Measurements from ENCODE around the gene DST.

Gene DST

DNA sequence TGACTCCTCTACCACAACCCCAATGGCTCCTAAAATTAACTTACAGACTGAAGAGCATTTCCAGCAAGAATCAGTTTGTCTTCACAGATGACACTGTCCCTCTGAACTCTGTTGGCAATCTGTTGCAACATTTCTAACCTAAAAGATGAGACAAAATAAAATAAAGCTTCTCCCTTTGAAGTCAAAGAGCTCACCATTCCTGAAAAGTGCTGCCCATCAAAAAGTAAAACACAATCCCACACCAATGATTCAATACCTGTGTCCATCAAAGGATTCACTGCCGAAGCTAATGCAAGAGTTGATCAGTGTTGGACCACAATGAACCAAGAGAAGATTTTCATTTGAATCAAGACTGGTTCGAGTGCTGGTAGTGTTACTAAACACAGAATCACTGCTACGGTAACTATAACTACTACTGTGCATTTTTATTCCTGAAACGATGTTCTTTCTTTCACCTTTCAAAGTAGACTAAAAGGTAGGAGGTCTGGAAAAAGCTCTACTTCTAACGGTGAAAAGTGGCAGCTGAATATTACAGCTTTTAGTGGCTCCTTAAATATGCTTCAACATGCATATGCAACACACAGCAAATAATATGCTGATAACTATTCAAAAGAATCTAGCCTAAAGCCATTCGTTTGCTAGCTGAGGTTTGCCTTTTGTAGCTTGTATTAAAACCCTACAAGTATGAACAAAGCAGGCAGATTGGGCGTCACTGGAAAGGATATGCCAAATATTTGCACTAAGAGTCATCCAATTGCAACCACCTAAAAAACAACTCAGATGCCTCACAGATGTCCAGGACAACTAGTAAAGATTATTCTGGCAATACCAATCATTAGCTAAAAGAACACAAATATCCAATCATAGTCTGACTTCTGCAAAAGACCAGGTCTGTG lies at the start of gene DST:
Gene DST, minus strand, starts transcription at position 524 of the 896 bp plus-strand sequence.
- Mint-ChIP-seq H3K36me3 (no peaks in the 10 kb centered on the region), H3K9me3 (no peaks in the 10 kb centered on the region), H3K27me3 (no peaks in the 10 kb centered on the region), H3K4me1 (no peaks in the 10 kb centered on the region), H3K4me3 (no peak within 1 kb of the TSS), H3K27ac (no peak within 1 kb of the TSS)

DNA sequence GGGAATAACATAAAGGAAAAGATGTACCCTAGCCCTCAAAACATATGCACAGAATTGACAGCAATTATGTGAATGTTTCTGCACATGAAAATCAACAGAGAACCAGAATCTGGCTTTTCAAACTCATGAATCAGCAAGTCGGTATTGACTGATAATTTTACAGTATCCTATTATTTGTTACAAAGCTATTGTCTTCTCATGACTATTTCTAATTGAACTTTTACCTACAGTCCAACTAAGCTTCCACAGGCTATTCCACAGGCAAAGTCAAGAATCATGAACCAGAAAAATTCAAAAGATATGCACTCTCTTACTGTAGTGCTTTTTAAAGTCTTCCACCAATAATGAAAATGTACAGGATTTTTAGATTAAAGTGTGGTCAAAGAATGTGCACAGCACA lies 49.1 kb upstream of the DST start:
- no peaks in the 10 kb centered on the region for H3K4me1 Mint-ChIP-seq
- H3K9me3 Mint-ChIP-seq, result no peaks in the 10 kb centered on the region
- no peaks in the 10 kb centered on the region for H3K36me3 Mint-ChIP-seq
- H3K27ac Mint-ChIP-seq, result no peak overlapping the region
- H3K4me3 Mint-ChIP-seq, result no peak overlapping the region
- H3K27me3 Mint-ChIP-seq, result peaks cover 1% of the 10 kb centered on the region

DNA sequence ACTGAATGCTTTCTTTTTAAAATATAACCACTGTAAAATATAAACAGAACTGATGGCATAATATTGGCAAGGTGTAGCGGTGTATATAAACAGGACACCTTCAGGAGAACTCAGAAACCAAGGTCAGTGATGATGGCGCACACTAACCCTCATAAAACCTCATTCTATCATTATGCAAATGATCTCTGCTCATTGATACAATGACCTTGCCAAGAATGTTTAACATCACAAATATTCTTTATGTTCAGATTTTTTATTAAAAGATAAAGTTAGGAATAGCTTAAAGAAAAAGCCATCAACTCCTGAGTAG lies 48.6 kb upstream of the DST start:
- H3K27ac Mint-ChIP-seq, result no peak overlapping the region
- peaks cover 1% of the 10 kb centered on the region for H3K27me3 Mint-ChIP-seq
- H3K36me3 Mint-ChIP-seq, result no peaks in the 10 kb centered on the region

DNA sequence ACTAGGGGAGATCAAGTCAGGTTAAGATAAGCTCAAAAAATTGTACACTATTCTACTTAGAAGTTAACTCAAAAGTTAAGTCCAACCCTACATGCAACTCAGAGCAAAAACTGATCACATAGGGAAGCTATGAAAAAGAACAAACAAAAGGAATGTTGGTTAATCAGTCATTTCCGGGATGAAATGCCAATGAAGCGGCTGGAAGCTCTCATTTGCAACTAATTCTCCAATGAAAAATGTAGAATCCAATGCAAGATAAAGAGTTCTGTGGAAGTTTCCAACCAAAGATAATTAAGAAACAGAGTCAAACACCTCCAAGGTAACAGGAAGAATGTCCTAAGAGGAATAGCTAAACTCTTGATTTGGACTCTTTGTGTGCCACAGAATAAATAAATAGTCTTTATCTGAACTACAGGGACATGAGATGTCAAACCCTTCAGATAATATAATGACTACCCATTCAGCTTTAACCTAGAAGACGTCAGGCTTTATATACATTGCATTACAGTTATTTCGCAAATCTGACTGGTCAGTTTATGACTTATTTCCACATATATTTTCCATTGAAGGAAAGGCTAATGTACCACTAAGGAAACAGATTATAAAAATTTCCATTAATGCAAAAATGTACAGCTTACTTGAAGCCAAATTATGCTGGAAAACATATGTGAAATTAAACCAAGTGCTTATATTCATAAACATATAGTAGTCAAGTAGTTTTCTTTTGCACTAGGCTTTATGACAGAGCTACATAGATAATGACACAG lies 48.0 kb upstream of the DST start:
- peaks cover 1% of the 10 kb centered on the region for H3K27me3 Mint-ChIP-seq

More for the DNA sequence above, 48.6 kb upstream of the DST start:
- Mint-ChIP-seq H3K9me3 (no peaks in the 10 kb centered on the region), H3K4me3 (no peak overlapping the region), H3K4me1 (no peaks in the 10 kb centered on the region)

DNA sequence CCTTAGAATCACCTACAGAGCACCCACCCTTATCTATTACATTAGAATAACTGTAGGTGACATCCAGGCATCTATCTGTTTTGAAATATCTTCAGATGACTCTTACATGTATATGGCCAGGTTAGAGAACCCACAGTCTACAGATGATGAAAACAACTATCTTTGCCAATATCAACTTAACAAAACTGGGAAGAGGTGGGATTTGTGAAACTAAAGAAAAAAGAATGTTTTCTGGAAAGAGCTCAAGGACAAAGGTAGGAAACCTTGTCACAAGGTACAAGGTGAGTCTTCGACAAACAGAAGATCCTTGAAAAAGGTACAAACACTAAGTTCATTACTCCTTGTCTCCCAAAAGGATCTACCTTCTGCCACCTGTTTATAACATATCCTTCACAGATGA lies 47.0 kb upstream of the DST start:
- no peak overlapping the region for H3K27ac Mint-ChIP-seq
- H3K4me3 Mint-ChIP-seq, result no peak overlapping the region
- no peaks in the 10 kb centered on the region for H3K4me1 Mint-ChIP-seq
- no peaks in the 10 kb centered on the region for H3K27me3 Mint-ChIP-seq
- H3K36me3 Mint-ChIP-seq, result no peaks in the 10 kb centered on the region
- no peaks in the 10 kb centered on the region for H3K9me3 Mint-ChIP-seq

More for the DNA sequence above, 48.0 kb upstream of the DST start:
- H3K27ac Mint-ChIP-seq, result no peak overlapping the region
- H3K36me3 Mint-ChIP-seq, result no peaks in the 10 kb centered on the region
- H3K4me3 Mint-ChIP-seq, result no peak overlapping the region
- no peaks in the 10 kb centered on the region for H3K4me1 Mint-ChIP-seq
- no peaks in the 10 kb centered on the region for H3K9me3 Mint-ChIP-seq

DNA sequence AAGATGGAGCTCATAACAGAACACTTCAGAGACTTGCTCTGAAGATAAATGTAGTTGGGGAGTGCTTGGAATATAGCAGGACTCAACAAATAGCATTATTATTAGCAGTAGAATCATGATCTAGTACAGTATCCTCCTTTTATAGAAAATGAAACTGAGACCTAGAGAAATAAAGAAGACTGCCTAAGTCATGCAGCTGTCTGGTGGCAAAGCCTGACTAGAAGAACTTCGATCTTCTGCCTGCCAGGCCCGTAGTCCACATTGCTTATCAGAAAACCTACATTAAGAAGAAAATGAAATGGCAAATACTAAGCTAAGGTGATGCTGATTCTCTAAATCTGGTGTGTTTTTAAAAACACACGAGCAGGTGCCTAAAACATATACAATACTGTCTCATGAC lies 46.4 kb upstream of the DST start:
- H3K36me3 Mint-ChIP-seq, result no peaks in the 10 kb centered on the region
- no peaks in the 10 kb centered on the region for H3K27me3 Mint-ChIP-seq
- no peak overlapping the region for H3K4me3 Mint-ChIP-seq
- H3K4me1 Mint-ChIP-seq, result no peaks in the 10 kb centered on the region
- no peaks in the 10 kb centered on the region for H3K9me3 Mint-ChIP-seq
- no peak overlapping the region for H3K27ac Mint-ChIP-seq

DNA sequence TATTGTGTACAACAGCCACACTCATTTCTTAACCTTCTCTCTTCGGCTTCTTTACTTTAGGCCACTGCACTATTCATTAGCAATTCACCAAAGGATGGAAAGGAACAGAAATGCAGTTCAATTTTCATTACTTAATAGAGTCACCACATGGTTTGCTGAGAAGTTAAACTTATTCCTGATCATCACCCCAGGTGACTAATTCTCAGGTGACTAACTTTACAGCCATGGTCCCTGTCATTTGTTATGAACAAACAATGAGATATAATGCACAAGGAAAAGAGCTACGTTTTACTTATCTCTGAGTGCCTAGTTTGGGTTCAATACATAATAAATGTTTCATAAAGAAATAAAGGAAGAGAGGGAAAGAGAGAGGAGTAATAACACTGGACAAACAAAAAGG lies 45.8 kb upstream of the DST start:
- Mint-ChIP-seq H3K9me3 (no peaks in the 10 kb centered on the region), H3K27ac (no peak overlapping the region), H3K4me1 (no peaks in the 10 kb centered on the region), H3K36me3 (no peaks in the 10 kb centered on the region), H3K27me3 (no peaks in the 10 kb centered on the region), H3K4me3 (no peak overlapping the region)

DNA sequence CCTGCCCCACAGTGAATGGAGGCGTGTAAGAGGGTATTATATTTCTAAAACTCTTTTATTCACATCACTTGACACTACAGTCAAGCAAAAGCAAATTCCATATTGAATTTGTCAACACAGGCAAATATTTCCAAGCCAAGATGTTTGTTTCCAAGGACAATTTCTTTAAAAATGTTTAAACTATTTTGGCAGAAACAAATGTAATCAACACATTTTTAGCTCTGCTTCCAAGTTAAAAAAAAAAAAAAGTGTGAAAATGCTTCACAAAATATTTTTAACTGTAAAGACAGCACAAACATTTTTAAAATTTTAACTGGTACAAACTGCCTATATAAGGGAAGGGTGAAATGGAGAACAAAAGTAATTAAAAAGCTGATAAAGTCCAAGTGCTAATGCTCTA lies 44.9 kb upstream of the DST start:
- H3K4me1 Mint-ChIP-seq, result no peaks in the 10 kb centered on the region
- H3K36me3 Mint-ChIP-seq, result no peaks in the 10 kb centered on the region
- no peaks in the 10 kb centered on the region for H3K27me3 Mint-ChIP-seq
- no peaks in the 10 kb centered on the region for H3K9me3 Mint-ChIP-seq
- H3K27ac Mint-ChIP-seq, result no peak overlapping the region
- no peak overlapping the region for H3K4me3 Mint-ChIP-seq

DNA sequence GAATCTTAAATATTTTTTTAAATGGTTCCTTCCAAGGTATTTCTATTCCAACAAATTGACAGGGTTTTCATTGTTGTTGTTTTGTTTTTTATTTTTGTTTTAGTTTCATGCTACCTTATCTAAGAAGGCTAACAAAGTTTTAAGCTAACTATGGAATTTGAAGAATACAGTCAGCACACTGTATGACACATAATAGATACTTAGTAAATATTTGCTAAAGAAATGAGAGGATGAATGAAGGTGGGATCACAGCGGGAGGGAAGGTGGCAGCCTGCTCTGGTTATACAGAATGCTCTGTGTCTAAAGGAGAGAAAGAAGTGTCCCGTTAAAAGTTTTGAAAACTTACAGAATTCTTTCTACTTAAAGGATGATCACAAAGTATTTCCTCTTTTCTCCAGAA lies 43.7 kb upstream of the DST start:
- no peaks in the 10 kb centered on the region for H3K4me1 Mint-ChIP-seq
- no peaks in the 10 kb centered on the region for H3K36me3 Mint-ChIP-seq
- H3K4me3 Mint-ChIP-seq, result no peak overlapping the region
- H3K27me3 Mint-ChIP-seq, result no peaks in the 10 kb centered on the region
- H3K9me3 Mint-ChIP-seq, result no peaks in the 10 kb centered on the region
- no peak overlapping the region for H3K27ac Mint-ChIP-seq

DNA sequence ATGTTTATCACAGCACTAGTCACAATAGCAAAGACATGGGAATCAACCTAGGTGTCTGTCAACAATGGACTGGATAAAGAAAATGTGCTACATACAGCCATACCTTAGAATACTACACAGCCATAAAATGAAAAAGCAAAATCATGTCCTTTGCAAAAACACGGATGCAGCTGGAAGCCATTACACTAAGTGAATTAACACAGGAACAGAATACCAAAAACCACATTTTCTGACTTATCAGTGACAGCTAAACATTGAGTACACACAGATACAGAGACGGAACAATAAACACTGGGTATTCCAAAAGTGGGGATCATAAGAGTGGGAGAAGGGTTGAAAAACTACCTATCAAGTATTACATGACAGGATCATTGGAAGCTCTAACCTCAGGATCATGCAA lies 43.3 kb upstream of the DST start:
- Mint-ChIP-seq H3K27me3 (no peaks in the 10 kb centered on the region), H3K9me3 (no peaks in the 10 kb centered on the region), H3K27ac (no peak overlapping the region), H3K4me3 (no peak overlapping the region), H3K4me1 (no peaks in the 10 kb centered on the region), H3K36me3 (no peaks in the 10 kb centered on the region)

DNA sequence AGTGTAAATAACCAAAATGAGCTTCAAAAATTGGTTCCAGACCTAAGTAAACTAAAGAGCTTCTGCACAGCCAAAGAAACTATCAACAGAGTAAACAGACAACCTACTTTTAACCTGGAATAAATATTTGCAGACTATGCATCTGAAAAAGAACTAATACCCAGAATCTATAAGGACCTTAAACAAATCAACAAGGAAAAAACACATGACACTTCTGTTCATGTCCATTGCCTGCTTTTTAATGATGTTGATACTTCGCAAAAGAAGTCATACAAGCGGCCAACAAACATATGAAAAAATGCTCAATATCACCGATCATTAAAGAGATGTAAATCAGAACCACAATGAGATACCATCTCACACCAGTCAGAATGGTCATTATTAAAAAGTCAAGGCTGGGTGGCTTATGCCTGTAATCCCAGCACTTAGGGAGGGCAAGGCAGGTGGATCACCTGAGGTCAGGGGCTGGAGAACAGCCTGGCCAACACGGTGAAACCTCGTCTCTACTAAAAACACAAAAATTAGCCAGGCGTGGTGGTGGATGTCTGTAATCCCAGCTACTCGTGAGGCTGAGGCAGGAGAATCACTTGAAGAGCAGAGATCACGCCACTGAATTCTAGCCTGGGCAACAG lies 42.5 kb upstream of the DST start:
- H3K4me1 Mint-ChIP-seq, result no peaks in the 10 kb centered on the region
- H3K36me3 Mint-ChIP-seq, result no peaks in the 10 kb centered on the region
- no peak overlapping the region for H3K4me3 Mint-ChIP-seq
- no peak overlapping the region for H3K27ac Mint-ChIP-seq
- no peaks in the 10 kb centered on the region for H3K9me3 Mint-ChIP-seq
- H3K27me3 Mint-ChIP-seq, result no peaks in the 10 kb centered on the region

DNA sequence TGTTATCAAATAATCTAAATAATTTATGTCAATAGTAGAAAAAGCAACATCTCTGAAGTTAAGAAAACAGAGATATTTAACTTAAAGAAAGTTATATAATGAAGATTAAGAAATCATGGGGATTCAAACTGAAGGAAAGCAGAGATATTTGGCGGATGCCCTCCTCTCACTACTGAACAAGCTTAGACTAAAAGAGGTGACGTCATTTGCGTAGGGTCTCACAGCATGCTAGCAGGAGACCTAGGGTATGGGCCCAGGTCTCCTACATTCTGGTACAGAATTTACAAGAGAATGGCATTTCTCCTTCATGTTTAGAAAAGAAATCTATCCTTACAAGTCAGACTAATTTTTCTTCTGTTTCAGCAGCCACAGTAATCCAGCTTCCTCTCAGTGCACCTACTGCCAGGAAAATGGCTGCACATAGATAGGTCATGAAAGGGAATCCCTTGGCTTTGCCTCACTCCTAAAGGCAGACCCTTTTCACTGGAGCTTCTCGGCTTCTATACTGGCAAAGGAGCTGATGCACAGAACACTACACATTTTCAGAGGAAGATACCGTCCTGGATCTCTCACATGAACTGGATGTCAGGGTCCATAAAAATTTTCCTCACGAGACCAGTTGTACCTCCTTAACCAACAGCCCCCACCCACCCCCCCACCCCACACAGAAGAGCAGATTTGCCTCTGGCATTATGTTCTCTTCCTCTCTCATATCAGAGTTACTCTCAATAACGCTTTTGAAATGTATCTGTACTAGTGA lies 41.8 kb upstream of the DST start:
- Mint-ChIP-seq H3K27ac (no peak overlapping the region), H3K4me1 (no peaks in the 10 kb centered on the region), H3K27me3 (no peaks in the 10 kb centered on the region), H3K4me3 (no peak overlapping the region), H3K36me3 (no peaks in the 10 kb centered on the region), H3K9me3 (no peaks in the 10 kb centered on the region)

DNA sequence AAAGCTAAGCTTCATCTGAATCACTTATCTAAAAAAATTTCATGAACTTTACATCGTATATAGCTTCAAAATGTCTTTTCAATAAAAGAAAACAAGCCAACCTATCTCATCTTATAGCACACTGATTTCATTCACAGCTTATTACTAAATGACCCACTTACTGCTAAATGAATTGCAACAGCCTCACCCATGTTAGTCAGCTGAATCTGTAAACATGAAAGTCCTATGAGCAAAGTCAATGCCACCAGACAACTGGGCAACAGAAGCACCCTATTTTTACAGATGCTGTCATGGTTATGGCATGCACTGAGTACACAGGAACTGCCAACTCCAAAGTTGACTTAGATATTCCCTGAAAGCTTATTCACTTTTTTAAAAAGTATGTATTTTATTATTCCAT lies 41.2 kb upstream of the DST start:
- Mint-ChIP-seq H3K27ac (no peak overlapping the region), H3K4me3 (no peak overlapping the region), H3K27me3 (no peaks in the 10 kb centered on the region), H3K36me3 (no peaks in the 10 kb centered on the region), H3K4me1 (no peaks in the 10 kb centered on the region), H3K9me3 (no peaks in the 10 kb centered on the region)

DNA sequence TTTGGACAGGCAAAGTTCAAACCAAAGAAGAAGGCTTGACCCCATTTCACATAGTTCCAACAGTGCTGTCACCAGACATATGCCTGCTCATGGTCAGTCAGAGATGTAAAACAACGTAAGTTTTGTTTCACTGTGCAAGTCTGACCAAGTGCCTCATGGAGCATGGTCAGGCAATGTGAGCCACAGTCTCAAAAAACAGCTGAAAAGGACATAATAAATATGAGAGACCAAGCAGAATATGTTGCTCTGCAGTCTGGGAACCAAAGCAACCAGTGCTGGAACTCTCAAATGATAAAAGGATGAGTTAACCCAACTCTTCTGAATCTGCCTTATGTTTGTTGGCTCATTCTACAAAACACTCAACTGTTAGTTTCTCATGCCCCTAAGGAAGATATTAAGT lies 39.9 kb upstream of the DST start:
- no peak overlapping the region for H3K27ac Mint-ChIP-seq
- no peaks in the 10 kb centered on the region for H3K9me3 Mint-ChIP-seq
- H3K36me3 Mint-ChIP-seq, result no peaks in the 10 kb centered on the region
- no peaks in the 10 kb centered on the region for H3K4me1 Mint-ChIP-seq
- H3K4me3 Mint-ChIP-seq, result no peak overlapping the region
- H3K27me3 Mint-ChIP-seq, result no peaks in the 10 kb centered on the region

DNA sequence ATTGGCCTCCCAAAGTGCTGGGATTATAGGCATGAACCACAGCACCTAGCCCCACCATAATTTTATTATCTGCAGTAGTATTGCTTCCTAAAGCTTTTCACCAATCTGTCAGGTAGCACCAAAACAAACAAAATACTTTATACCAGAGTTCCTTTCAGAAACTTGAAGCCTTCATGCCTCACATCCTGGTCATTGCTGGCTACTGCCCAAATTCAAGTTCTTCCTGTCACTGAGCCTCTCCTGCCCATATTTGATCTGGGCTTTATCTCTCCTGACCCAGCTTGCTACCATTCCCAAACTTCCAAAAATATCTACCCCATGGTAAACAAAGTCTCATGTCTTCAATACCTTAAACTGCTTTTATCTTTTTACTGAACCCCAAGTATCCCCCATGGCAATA lies 34.9 kb upstream of the DST start:
- Mint-ChIP-seq H3K4me1 (no peaks in the 10 kb centered on the region), H3K27ac (no peak overlapping the region), H3K36me3 (no peaks in the 10 kb centered on the region), H3K4me3 (no peak overlapping the region), H3K9me3 (no peaks in the 10 kb centered on the region), H3K27me3 (no peaks in the 10 kb centered on the region)
